GM12875 (cell line): ENCODE measurements around the gene PTPRG.

Source experiments
- H3K4me3 ChIP-seq: one replicate; pipeline ENCODE4 v1.5.1; 2011; ENCODE audit warnings: low read depth, low read length, control low read depth
- TF ChIP-seq, protein P1 (sequence below): IDR thresholded peaks from 2 replicates; pipeline ENCODE4 v1.5.1; 2011; ENCODE audit warnings: low read depth, mild to moderate bottlenecking, control low read depth, inconsistent platforms, low read length, moderate library complexity, borderline replicate concordance; ENCODE audit not compliant: insufficient read depth

Gene PTPRG

DNA sequence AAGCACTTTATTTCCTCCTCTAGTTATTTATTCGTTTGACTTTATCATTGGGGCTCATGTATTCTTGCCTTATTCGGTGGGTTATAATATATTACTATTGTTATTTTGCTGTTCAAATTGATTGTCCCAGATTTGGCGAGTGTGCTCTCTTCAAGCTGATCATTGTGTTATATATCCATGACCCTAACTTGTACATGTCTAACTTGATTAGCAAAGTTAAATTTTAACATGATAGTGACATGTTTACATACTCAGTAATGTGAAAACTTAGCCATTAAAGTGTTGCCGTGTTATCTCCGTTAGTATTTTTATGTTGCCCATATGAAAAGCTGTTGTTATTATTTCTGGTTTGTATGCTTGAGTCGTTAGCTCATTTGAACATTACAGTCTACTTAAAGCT is 327.9 kb downstream of the PTPRG start:
- H3K4me3 ChIP-seq = no peak overlapping the region
- TF ChIP-seq, protein P1, sequence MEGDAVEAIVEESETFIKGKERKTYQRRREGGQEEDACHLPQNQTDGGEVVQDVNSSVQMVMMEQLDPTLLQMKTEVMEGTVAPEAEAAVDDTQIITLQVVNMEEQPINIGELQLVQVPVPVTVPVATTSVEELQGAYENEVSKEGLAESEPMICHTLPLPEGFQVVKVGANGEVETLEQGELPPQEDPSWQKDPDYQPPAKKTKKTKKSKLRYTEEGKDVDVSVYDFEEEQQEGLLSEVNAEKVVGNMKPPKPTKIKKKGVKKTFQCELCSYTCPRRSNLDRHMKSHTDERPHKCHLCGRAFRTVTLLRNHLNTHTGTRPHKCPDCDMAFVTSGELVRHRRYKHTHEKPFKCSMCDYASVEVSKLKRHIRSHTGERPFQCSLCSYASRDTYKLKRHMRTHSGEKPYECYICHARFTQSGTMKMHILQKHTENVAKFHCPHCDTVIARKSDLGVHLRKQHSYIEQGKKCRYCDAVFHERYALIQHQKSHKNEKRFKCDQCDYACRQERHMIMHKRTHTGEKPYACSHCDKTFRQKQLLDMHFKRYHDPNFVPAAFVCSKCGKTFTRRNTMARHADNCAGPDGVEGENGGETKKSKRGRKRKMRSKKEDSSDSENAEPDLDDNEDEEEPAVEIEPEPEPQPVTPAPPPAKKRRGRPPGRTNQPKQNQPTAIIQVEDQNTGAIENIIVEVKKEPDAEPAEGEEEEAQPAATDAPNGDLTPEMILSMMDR = no peak

DNA sequence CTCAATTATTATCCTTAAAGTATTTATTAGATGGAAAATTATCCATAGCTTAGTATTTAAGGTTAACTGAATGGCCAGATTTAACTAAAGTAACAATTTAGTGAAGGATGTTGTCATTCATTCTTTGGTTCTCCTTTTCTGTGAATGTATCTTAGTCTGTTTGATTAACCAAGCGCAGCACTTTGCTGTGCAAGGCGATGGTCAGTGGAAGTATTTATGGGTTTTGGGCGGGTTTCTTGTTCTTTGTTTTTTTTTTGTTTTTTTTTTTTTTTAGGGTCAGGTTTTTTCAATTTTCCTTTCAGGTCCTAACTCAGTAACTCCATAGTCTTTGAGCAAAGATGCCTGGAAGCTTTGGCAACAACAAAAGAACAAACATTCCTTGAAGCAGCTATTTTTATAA is 328.8 kb downstream of the PTPRG start:
- TF ChIP-seq, protein P1 = no peak
- H3K4me3 ChIP-seq = no peak overlapping the region

DNA sequence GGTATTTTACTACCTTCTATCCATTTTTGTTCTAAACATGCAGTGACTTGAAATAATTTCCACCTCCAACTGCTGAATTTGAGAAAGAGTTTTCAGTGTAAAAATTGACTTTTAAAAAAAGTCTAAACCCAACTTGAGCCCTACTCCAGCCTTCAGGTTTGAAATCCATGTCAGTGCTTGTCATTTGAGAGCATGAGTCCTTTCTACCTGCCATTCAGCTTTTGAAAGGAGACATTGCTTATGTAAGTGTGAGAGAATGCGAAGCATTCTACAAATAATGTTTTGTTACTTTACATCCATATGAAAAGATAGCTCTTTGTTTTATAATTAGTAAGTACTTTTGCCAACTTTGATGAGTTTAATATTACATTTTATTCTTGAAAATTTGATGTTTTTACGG is 329.2 kb downstream of the PTPRG start:
- TF ChIP-seq, protein P1 = no peak
- H3K4me3 ChIP-seq = no peak overlapping the region

- no peak overlapping the region for H3K4me3 ChIP-seq
- TF ChIP-seq, protein P1 = no peak
Observed at GRCh38 chr3:61892891-61893290, 331.5 kb downstream of the PTPRG start.

DNA sequence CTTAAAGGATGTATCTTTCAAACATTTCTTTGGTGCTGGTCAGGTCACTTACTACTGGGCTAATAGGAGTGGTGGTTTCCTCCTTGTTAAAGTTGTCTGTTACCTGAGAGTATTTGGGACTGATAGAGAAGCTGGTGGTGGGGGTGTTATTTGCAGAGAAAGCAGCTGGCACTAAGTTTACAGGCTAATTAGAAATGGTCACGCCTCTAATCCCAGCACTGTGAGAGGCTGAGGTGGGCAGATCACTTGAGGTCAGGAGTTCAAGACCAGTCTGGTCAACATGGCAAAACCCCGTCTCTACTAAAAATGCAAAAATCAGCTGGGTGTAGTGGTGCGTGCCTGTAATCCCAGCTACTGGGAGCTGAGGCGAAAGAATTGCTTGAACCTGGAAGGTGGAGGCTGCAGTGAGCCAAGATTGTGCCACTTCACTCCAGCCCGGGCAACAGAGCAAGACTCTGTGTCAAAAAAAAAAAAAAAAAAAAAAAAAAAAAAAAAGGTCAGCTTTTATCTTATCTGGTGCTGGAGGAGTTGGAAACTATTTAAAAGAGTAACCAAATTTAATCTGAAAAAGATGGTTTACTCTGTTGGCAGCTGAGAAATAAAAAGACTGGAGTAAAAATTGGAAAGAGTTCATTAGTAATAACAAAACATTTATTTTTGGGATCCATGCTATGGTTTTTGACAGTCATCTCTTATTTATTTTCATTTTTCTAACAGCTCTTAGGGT is 332.6 kb downstream of the PTPRG start:
- no peak overlapping the region for H3K4me3 ChIP-seq
- TF ChIP-seq, protein P1 = no peak

- TF ChIP-seq, protein P1 = peak; percentile 6; the same call in 1 of the 2 replicates
- H3K4me3 ChIP-seq = no peak overlapping the region
Observed at GRCh38 chr3:61894988-61895935, 333.9 kb downstream of the PTPRG start.

GRCh38 chr3:61896251-61896650 is 334.9 kb downstream of the PTPRG start:
- TF ChIP-seq, protein P1 = no peak
- no peak overlapping the region for H3K4me3 ChIP-seq
